HG02588 (cell line): ENCODE results near the gene UBE2H.

Source experiments
- ATAC-seq: cut with Tn5 transposase; IDR thresholded peaks from one replicate; pipeline ENCODE4 v1.9.1; 2021; ENCODE audit warnings: mild to moderate bottlenecking, moderate library complexity; ENCODE audit not compliant: unreplicated experiment

Gene UBE2H

GRCh38 chr7:129790136-129790535, 162.6 kb downstream of the UBE2H start:
- ATAC-seq, result no peak

GRCh38 chr7:129789652-129790051, 163.1 kb downstream of the UBE2H start:
- no peak for ATAC-seq

GRCh38 chr7:129789000-129789399, 163.8 kb downstream of the UBE2H start:
- no peak for ATAC-seq

- ATAC-seq, result no peak
These were observed 165.8 kb downstream of the UBE2H start for GRCh38 chr7:129786825-129787563.

- no peak for ATAC-seq
These were observed 166.9 kb downstream of the UBE2H start for GRCh38 chr7:129785685-129786514.

- no peak for ATAC-seq
These were observed 167.7 kb downstream of the UBE2H start for GRCh38 chr7:129784783-129785684.

- ATAC-seq, result no peak
These were observed 168.3 kb downstream of the UBE2H start for GRCh38 chr7:129784437-129784782.

- no peak for ATAC-seq
These were observed 169.2 kb downstream of the UBE2H start for GRCh38 chr7:129783584-129783919.

GRCh38 chr7:129782818-129783583, 169.8 kb downstream of the UBE2H start:
- ATAC-seq, result no peak

- no peak for ATAC-seq
These were observed 170.6 kb downstream of the UBE2H start for GRCh38 chr7:129781928-129782817.

GRCh38 chr7:129780974-129781927, 171.5 kb downstream of the UBE2H start:
- ATAC-seq, result no peak
